HG03196 (cell line): ENCODE data around the gene AHSG.

ENCODE experiments used
- ATAC-seq: cut with Tn5 transposase; IDR thresholded peaks from one replicate; pipeline ENCODE4 v1.9.1; 2021; ENCODE audit not compliant: unreplicated experiment

The AHSG gene

DNA sequence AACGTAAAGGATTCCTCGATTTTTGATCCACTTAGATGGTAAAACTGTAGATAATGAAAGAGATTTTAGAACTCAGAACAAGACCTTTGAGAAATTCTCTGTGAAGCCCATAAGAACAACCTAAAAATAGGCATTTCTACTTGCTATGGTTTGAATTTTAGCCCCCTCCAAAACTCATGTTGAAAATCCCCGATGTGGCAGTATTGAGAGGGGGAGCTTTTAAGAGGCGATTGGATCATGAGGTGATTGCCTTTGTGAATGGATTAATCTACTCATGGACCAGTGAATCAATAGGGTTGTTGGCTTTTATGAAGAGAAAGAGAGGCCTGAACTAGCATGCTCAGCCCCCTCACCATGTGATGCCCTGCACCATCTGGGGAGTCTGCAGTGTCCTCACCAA, 20.2 kb upstream of the AHSG start:
- no peak for ATAC-seq

DNA sequence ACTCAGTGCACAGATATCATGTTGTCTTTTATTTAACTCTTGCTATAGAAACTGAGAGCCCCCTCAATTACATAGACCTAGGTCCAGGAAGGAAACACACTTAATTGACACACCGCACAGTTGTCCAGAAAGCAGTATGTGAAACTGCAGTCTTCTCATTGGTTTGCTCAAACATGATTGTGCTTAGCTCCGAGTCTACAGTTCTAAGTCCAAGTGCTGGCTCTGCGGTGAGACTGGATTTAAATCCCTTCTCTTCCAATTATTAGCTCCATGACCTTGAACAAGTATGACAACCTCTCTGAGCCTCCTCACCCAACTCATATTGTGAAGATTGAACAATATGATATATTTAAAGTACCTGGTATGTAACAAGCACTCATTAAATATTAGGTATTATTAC, 19.0 kb upstream of the AHSG start:
- no peak for ATAC-seq

DNA sequence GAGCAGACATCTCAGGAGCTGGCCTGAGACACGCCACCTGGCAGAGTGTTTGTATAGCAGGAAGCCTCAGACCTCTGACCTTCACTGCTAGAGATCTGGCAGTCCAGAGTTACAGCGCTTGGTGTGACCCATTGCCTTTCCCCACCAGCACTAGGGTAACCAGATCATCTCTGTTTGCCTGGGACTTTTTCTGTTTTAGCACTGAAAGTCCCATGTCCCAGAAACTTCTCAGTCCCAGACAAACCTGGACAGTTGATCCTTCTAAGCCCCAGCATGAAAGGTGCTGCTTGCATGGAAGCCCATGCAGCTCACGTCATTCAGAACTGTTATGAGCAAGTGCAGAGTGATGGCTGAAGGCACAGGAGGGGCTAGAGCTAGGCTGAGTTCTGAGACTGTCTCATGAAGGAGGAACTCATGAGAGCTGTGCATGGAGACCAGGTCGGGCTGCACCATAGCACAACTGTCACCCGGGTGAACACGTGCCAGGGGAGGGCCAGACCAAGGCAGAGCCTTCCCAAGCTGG, 18.2 kb upstream of the AHSG start:
- ATAC-seq = no peak

DNA sequence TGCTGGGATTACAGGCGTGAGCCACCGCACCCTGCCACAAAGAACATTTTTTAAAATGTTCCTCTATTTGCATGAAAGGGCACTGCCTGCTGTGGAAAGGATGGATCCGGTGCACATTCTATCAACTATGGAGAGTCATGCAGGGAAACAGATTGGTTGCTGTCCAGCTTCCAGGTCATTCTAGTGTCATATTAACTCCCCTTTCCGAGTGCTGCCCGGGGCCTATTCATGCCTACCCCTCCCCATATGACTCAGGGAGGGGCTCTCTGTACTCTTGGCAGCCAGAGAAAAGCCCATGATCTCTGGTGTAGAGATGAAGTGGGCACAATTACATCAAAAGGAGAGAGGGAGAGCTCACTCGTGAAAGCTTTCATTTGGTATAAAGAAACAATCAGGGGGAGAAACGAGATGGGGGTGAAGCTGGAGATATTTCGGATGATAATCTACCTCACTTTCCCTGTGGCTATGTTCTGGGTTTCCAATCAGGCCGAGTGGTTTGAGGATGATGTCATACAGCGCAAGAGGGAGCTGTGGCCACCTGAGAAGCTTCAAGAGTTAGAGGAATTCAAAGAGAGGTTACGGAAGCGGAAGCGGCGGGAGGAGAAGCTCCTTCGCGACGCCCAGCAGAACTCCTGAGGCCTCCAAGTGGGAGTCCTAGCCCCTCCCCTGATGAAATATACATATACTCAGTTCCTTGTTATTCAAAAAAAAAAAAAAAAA, 16.1 kb upstream of the AHSG start:
- ATAC-seq = no peak

DNA sequence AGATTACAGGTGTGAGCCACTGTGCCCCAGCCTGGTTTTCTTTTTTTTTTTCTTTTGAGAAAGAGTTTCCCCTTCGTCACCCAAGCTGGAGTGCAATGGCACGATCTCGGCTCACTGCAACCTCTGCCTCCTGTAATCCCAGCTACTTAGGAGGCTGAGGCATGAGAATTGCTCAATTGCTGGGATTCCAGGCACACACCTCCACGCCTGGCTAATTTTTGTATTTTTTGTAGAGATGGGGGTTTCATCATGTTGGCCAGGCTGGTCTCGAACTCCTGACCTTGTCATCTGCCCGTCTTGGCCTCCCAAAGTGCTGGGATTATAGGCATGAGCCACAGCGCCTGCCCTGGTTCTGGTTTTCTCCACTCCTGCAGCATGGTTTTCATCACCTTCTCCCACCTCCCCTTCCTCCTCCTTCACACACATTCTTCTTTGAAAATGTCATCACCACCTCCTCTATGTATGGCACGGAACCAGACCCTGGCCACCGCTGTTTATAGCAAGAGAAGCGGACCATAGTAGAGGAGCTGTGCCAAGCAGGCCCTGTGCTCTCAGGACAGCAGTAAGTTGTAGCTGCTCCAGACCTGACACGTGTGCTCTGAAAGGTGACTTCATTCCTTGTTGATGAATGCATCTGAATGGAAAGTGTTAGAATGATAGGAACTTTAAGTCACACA, 14.6 kb upstream of the AHSG start:
- no peak for ATAC-seq

DNA sequence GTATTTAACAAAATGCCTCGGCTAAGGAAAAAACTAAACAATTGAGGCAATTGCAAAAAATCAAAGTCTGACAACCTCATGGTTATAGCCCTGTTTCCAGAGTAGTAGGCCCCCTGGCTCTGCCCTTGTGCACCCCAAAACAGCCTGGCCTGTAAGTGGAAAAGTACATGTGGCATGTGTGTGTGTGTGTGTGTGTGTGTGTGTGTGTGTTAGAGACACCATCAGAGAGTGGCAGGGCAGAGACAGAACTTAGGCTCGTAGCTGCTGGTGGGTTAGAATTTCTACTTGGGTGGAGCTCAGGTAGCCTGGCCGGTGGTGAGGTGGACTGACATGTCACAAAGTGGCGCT, 14.1 kb upstream of the AHSG start:
- no peak for ATAC-seq

DNA sequence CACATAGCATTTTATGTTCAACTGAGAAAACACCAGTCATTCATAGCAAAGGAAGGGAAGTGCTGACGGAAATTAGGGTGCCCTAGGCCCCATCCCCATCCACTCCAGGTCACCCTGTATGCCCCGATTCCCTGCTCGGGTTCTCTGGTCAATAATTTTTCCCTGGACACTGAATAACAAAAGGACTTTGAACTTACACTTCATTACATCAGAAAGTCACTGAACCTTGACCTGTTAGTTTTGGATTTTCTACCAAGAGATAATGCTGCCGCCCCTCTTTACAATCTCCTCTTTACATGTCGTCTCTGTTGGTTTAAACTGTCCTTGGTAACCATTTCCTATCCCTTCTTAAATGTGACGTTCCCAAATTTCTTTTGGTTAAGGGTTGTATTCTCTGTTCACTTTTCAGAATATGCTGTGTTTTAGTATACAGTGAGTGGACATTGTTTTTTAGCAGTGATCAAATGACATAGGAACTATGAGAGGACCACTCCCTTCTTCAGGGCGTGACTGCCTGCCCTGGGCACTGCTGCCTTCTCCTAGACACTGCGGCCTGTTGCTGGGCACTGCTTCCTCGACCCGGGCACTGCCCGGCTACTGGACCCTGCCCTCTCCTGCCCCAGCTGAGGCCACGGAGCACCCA, 13.6 kb upstream of the AHSG start:
- no peak for ATAC-seq

DNA sequence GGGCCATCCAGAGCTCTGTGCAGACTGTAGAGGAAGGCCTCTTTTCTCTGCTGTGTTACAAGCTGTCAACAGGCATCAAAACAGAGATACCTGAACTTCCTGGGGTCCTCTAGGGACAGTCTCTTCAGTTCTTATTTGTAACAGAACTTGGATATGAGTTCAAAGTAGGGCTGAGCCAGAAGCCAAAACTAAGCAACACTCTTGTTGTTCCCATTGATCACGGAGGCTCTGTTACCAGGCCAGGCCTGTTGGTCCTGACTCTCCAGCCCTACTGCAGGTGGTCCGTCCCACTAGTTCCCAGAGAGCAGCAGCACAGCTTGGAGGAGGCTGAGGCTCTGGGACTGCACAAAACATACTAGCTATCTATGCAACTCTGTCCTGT, 13.1 kb upstream of the AHSG start:
- ATAC-seq = no peak

GRCh38 chr3:186600896-186601295, 12.0 kb upstream of the AHSG start:
- no peak for ATAC-seq

DNA sequence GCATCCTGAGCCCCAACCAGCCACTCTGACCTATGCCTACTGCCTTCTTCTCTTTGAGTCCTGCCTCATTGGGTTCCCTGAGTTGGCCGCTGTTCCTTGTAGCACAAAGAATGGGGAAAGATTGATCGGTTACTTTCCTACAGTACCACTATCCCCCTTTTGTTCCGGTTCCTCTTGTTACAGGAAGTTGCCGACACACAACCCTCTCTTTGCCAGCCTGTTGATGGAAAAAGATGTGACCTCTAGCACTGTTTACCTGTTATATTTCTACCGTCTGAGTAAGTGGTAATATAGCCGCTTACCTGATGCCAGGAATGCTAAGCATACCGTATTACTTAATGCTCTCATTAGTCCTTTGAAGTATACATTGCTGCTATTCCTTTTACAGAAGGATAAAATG, 9.7 kb upstream of the AHSG start:
- ATAC-seq = no peak

GRCh38 chr3:186605078-186605477, 7.8 kb upstream of the AHSG start:
- ATAC-seq = no peak

DNA sequence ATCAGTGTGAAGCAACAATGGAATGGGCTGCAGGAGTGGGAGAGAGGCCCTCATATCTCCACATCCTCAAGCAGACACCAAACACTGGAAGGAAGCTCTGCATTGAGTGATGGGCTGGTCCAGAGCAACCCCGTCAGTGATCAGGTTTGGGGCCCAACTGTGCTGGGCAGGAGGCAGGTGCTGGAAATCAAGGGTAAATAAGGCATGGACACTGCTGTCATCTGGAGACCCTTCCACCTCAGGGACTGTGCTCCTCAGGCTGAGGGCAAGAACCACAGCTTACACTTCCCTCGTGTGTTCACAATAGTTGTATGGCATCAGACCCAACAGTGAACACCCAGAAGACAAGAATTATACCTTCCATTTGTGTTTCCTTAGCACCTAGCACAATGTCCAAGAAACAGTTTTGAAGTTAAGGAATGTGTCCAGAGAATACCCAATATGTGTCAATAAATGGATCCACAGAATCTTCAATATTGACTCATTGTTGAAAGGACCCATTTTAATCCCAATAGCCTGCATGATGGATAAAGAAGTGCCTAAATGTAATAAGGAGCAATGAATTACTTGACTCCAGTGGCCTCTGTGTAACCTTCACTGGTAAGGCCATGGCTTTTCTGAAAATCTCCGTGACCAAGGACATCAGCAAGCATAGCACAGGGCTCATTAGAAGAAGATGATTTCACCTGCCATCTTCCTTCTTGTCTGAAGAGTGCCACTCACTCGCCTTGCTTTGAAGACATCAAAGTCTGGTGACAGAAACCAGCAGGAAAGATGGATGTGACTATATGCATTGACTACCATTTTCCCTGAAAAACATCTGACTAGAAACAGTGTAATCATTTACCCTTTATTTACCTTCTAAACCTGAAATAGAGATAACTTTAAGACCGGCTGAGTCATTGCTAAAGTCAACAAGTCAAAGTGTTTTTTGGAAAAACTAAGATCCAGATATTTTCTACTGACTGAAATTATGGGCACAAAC, 7.0 kb upstream of the AHSG start:
- no peak for ATAC-seq

DNA sequence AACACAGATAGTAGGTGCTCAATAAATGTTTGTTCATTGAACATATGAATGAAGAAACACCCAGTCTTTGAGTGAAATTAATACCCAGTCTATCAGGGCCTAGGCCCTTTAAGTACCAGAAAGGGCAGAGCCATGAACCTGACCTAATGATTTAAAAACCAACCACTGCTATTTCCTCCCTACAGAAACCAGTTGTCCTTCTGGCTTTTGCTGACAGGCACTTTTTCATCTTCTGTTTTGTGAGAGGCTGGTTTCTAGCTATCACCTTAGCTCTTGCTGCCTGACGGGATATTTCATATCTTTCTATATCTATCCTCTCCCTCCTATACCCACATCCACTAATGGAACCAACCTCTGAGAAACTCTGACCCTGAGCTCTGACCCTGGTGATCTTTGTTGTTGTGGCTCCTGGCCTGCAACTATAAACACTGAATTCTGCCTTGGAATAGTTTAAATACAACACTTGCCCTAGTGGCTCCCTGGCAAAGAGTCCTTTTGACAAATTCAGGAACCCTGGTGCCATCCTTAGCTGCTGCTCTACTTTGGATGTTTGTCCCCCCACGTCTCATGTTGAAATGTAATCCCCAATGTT, 4.1 kb upstream of the AHSG start:
- ATAC-seq = no peak

GRCh38 chr3:186609247-186609868, 3.5 kb upstream of the AHSG start:
- no peak for ATAC-seq

GRCh38 chr3:186612065-186612464, 795 bp upstream of the AHSG start:
- no peak for ATAC-seq

DNA sequence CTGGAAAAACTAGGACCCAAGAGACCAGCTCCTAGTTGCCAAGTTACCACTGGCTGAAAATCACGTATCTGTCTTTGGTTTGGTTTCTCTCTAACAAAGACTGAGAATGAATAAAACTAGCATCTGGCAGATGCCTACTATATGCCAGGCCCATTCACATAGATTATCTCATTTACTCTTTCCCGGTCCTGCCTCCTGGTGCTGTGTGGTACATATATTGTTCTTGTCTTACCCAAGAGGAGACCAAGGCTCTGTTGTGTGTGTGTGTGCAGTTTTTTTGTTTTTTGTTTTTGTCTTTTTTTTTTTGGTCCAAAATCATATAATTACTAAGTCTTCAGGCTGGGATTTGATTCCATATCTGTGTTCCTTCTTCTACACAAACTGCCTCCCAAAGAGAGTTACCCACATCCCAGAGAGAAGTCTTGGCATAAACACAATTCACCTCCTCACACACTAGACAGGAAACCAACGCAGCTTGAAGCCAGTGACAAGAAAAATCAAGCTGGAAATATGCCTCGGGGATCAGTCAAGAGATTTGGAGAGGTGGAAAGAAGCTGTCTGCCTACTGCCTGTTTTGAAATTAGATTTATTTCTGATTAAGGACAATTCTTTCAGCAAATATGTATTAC, 891 bp downstream of the AHSG start:
- ATAC-seq = no peak

DNA sequence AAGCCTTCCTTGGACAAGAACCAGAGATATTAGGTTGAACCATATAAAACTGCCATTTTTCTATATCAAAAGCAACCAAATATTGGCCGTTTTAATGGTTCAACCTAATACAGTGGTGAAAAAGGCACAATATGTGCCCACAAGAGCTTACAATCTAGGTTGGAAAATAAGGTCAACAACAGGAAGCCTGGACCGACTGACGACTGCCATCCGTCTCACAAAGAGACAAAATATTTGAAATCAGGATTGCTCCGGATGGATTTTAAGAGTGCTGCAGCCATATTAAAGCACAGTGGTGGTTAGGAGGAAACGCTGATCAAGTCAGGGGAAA, 1.4 kb downstream of the AHSG start:
- no peak for ATAC-seq

- ATAC-seq = no peak
Measured at GRCh38 chr3:186614597-186615483, 2.0 kb downstream of the AHSG start.

DNA sequence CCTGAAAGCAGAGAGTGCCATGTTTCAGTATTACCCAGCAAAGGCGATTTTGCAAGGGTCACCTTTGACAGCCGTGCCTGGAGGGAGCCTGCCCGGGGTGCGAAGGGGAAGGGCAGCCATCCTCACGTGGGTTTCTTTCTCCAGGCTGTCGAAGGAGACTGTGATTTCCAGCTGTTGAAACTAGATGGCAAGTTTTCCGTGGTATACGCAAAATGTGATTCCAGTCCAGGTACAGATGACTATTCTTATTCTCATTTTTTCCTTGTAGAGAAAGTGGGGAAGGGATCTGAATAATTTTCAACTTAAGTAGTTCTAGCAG, 3.4 kb downstream of the AHSG start:
- ATAC-seq = no peak
